NCI-H1436 (cell line): ENCODE results near the gene RAPSN.
A peak's percentile ranks its signal among the peaks of the same experiment; 100 is the strongest.

Experiments used
- DNase-seq: peaks from one replicate; lab custom pipeline; 2025; lab: John Stamatoyannopoulos, UW

The RAPSN gene

DNA sequence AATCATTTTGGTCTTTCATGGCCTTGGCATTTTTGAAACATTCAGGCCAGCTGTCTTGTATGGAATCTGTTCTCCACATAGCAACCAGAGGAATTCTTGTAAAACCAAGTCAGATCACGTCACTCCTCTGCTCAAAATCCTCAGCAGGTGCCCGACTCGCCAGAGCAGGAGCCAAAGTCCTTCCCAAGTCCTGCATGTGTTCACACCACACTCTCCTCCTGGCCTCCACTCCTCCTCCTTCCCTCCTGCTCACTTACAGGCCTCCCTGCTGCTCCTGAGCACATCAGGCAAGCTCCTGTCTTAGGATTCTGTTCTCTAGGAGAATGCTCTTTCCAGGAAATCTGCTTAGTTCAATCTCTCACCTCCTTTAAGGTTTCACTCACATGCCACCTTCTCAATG lies 15.8 kb downstream of the RAPSN start:
- DNase-seq: no peak

DNA sequence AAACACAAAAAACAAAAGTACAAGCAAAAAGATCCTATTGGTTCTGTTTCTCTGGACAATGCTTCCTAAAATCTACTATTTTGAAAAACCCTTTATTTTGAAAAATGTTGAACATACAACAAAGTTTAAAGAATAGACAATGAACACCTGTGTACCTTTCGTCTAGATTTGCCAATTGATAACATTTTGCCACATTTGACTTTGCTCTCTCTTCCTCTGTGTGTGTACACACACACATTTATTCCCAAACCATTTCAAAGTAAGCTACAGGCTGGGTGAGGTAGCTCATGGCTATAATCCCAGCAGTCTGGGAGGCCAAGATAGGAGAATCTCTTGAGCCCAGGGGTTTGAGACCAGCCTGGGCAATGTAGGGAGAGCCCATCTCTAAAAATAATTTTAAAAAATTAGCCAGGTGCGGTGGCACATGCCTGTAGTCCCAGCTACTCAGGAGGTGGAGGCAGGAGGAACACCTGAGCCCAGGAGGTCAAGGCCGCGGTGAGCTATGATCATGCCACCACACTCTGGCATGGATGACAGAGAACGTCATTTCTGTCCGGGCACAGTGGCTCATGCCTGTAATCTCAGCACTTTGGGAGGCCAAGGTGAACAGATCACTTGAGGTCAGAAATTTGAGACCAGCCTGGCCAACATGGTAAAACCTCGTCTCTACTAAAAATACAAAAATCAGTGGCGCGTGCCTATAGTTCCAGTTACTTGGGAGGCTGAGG lies 17.4 kb downstream of the RAPSN start:
- no peak for DNase-seq

DNA sequence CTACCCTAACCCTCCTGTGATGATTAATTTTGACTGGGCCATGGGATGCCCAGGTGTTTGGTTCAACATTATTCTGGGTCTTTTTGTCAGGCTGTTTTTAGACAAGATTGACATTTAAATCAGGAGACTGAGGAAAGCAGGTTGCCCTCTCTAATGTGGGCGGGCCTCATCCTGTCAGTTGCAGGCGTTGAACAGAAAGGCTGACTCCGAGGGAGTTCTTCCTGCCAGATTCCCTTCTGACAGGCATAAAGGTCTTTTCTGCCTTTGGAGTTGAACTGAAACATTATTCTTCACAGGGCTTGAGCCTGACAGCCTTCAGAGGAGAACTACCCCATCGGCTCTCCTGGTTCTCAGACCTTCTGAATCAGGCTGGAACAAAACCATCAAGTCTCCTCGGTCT lies 18.4 kb downstream of the RAPSN start:
- no peak for DNase-seq

DNA sequence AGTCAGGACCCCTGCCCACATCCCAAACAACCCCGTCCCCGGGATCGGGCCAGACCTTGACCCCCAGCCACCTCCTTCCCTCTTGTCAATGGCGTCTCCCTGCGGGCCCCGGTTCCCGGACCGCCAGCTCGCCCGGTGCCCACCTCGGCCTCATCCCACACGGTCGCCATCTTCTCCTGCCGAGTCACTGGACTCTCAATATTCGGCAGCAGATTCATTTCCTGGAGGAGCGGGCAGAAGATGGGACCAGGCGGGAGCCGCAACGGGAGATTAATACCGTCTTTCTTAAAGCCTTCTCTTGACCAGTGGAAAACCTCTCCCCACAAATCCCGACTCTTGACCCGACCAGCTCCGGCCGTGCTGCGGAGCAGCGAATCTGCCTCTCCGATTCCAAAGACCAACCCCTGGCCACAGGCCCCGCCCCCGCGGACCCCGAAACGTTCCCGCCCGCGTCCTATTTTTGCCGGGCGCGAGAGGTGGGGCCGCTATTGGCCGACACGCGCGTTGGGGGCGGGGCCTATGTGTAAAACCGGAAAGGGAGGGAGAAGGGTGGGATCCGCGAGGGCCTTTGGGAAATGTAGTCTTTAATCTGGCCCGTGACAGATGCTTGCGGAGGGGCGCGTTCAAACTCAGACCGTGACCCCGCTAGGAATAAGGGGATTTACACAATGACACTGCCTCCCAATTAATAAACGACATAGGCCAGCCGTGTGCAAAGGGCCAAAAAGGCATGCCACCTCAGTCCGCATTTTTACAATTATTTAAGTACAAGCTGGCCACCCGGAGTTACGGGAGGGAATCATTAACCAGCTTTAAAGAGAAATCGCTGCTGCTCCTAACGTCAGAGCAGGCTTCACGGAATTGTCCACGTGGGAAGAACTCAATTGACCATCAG lies 22.6 kb downstream of the RAPSN start, which contains the start of gene PSMC3:
Gene PSMC3 (minus strand): TSS at position 378 of the 895 bp plus-strand sequence. CDS start 160 bp downstream, at position 218.
- peak; percentile 97 for DNase-seq

DNA sequence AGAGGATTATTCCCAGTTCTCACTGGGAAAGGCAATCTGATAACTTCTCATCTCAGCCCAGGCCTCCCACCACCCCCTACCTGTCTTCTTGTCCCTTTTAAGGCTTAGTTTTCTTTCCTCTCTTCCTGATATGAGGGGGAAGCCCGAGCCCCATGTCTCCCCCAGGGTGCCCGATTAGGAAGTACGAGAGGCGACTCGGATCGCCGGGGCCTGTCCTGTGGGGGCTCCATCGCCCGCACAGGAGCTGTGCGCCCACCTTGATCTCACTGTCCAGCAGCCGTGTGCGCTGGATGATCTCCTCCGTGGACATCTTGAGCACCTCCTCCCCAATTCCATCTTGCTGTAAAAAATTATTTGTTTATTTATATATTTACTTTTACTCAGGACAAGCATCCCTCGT lies 23.3 kb downstream of the RAPSN start:
- DNase-seq: no peak

DNA sequence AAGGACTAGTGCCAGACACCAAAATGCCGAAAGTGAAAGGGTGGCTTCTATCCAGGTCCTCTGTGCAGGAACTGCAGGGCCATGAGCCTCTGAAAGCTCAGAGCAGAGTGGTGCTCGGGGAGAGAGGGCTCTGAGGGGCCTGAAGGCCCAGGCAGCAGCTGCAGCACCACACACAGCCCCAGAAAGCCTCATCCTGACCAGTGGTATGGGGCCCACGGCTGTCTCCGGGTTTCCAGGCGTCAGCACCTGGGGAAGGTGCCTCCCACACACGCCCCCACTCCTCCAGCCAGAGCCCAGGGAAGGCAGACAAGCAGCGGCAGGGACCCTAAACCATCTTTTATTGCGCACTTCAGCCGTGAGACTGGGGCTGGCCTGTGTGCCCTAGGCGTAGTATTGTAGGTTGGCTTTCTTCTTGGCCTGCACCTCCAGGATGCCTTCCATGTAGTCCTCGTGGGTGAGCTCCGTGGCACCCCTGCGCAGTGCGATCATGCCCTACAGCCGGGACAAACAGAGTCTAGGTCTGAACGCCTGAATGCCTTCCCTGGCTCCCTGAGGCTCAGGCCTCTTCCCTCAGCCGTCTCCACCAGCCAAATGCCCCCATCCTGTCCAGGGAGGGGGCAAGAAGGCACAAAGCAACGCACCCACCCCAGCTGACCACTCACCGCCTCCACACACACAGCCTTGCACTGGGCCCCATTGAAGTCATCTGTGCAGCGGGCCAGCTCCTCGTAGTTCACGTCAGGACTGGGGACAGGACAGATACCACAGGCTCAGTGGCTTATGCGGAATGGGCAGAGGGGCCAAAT lies 30.3 kb downstream of the RAPSN start:
- no peak for DNase-seq

DNA sequence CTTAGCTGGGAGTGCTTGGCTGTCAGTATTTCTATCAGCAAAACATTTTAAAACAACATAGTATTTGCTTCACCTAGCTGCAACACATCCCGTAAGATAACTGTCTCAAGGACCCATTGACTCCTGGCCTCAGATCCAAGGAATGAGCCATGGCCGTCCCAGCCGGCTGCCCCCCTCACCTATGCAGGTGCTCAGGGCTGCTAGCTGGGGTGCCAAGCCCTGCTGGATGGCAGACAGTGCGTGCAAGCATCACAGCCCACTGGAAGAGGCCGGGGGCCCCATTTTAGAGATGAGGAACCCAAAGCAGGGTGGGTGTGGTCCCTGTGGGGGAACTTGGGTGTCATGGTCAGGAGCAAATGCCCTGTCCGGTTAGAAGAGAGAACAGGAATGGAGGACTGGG lies 31.2 kb downstream of the RAPSN start:
- no peak for DNase-seq

DNA sequence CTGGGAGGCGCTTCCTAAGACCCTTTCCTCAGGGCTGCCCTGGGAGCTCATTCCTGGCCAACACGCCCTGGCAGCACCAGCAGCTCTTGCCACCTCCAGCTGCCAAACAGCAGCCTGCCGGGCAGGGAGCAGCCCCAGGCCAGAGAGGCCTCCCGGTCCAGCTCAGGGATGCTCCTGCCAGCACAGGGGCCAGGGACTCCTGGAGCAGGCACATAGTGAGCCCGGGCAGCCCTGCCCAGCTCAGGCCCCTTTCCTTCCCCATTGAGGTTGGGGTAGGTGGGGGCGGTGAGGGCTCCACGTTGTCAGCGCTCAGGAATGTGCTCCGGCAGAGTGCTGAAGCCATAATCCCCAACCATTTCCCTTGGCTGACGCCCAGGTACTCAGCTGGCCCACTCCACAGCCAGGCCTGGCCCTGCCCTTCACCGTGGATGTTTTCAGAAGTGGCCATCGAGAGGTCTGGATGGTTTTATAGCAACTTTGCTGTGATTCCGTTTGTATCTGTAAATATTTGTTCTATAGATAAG lies 32.9 kb downstream of the RAPSN start:
- DNase-seq: no peak

DNA sequence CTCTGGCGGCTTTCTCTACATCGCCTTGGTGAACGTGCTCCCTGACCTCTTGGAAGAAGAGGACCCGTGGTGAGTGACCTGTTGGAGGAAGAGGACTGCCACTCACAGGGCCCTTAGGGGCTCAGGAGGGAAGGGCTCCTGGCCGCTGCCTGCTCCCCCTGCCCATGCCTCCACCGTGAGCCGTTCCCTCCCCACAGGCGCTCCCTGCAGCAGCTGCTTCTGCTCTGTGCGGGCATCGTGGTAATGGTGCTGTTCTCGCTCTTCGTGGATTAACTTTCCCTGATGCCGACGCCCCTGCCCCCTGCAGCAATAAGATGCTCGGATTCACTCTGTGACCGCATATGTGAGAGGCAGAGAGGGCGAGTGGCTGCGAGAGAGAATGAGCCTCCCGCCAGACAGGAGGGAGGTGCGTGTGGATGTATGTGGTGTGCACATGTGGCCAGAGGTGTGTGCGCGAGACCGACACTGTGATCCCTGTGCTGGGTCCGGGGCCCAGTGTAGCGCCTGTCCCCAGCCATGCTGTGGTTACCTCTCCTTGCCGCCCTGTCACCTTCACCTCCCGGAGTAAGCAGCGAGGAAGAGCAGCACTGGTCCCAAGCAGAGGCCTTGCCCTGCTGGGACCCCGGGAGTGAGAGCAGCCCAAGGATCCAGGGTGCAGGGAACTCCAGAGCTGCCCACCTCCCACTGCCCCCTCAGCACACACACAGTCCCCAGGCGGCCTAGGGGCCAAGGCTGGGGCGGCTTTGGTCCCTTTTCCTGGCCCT lies 33.7 kb downstream of the RAPSN start:
- no peak for DNase-seq

DNA sequence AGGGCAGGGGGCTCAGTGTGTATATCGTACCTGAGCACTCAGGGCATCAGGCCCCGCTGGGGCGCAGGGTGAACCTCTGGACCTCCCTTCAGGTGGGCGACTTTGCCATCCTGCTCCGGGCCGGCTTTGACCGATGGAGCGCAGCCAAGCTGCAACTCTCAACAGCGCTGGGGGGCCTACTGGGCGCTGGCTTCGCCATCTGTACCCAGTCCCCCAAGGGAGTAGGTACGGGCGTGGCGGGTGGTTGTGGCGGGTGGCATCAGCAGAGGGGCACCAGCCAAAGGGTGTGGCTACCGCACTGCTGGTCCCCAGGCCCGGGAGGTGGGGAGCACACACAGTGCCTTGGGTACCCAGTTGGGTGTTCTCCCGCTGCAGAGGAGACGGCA lies 34.3 kb downstream of the RAPSN start:
- no peak for DNase-seq

DNA sequence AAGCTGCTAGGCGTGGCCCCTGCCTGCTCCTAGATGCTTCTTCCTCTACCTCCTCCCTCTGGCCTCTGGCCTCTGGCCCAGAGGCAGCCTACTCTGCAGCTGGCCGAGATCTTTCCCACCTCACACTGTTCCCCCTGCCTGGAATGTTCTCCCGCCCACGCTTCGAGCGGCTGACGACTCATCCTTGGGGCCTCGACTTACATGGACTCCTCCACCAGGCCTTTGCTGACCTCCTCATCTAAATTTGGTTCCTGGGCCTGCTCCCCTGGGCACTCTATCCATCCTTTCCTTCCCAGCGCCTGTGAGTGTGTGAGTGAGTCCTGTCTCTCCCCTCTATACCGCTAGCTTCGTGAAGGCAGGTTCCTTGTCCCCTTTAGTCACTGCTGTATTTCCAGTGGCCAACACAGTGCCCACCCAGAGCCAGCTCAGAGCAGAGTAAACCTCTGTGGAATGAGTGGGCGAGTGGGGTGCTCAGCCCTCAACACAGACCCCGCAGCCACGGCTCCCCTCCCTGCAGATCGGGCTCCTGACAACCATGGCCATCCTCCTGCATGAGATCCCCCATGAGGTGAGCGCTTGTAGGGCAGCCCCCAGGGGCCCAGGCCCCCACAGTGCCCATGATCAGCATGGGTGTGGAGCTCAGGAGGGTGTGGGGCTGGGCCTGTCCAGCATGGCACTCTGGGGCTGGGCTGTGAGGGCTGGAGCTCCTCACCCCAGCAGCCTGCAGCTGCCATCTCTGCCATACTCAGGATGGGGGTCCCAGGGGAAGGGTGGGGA lies 34.8 kb downstream of the RAPSN start:
- no peak for DNase-seq

DNA sequence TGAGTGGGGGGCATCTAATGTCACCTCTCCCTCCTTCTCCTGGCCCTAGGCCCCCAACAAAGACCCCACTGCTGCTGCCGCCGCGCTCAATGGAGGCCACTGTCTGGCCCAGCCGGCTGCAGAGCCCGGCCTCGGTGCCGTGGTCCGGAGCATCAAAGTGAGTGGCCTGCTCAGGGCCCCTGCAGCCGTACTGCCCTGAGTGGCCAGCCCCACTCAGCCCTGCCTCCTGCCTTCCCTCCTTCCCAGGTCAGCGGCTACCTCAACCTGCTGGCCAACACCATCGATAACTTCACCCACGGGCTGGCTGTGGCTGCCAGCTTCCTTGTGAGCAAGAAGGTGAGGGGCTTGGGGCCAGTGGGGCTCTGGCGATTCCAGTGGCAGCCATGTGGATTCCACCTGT lies 35.6 kb downstream of the RAPSN start:
- DNase-seq: no peak

DNA sequence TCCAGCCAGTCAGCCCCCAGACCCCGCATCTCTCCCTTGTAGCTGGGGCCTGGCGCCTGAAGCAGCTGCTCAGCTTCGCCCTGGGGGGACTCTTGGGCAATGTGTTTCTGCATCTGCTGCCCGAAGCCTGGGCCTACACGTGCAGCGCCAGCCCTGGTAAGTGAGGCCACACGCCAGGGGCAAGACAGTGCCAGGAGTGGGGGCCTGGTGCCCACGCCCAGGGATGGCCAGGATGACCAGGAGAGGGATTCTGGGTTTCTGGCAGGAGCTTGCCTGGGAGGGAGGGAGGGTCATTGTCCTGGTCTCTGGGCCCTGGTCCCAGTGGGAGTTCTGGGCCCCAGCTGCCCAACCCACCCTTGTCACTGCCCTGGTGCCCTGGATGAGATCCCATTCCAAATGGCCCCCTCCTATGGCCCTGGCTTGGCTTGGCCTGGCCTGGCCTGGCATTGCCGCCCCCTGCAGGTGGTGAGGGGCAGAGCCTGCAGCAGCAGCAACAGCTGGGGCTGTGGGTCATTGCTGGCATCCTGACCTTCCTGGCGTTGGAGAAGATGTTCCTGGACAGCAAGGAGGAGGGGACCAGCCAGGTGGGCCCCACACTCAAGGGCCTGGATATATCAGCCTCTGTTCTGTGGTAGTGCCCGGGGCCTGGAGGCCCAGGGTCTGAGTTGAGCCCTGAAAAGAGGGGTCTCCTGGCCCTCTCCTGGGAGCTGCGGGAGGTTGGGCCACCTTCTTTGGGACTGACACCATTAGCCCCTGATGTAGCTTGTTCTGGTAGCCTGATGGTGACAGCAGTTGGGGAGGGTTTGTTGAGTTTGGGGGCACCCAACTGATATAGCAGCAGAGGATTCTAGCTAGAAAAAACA lies 36.8 kb downstream of the RAPSN start:
- no peak for DNase-seq

DNA sequence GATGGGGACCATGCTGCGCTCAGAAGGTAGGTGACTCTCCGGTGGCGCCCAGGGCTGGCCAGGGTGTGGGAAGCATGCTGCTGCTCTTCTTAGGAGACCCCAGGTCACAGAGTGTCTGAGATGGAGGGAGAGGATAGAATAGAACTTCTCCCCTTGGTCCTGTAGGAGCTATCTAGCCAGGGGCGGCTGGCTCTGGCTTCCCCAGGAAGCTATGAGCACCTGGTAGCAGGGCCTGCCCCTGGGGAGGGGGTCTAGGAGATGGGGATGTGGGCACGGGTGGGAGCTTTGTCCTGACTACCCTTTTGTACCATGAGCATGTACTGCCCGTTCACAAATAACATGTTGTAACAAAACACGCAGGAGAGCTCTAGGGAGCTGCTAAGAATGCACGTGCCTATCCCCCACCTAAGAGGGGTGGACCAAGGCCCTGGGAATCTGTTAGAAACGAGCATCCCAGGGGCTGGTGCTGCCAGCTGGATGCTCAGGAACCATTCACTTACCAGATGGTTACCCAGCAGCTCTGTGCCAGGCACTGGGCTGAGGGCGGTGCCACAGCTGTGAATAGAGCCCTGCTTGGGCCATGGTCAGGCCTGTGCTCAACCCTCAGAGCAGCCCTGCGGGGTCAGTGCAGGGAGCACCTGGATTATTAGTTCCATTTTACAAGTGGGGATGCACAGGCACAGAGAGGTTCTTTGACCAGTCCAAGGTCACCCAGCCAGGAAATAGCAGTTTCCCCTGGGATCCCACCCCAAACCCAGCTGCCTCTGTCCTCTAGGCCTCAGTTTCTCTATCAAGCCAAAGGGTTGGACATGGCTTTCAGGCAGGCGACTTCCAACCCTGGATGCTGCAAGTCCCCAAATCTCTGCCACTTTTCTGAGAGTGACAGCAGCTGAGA lies 38.3 kb downstream of the RAPSN start:
- DNase-seq: no peak

DNA sequence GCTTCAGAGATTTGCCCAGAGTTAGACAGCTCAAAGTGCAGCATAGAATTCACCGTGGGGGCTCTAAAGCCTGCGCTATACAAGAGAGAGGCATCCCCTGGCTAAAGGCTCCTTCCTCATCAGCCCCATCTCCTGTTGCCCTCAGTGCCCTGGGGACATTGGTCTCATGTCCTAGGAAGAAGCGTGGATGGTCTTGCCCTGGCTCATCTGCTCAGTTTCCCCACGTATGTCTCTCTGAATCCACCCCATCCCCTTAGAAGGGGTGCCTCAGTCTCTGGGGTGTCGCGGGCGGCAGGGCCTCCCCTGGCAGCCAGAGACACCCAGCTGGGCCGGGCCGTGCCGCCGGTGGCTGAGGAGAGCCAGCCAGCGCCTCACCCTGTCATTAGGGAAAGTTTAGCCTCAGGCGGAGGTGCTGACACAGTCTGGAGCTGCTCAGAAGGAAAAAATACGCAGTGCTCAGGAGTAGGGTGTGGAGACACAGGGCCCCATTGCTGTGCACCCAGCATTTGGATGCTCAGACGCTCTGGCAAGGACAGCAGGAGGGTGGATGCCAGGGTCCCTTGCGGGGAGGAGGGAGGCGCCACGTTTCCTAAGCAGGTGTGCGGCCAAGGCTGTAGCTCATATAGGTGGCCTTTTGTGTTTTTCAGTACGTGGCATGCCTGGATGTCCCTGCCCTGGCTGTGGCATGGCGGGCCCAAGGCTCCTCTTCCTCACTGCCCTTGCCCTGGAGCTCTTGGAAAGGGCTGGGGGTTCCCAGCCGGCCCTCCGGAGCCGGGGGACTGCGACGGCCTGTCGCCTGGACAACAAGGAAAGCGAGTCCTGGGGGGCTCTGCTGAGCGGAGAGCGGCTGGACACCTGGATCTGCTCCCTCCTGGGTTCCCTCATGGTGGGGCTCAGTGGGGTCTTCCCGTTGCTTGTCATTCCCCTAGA lies 39.2 kb downstream of the RAPSN start:
- no peak for DNase-seq

DNA sequence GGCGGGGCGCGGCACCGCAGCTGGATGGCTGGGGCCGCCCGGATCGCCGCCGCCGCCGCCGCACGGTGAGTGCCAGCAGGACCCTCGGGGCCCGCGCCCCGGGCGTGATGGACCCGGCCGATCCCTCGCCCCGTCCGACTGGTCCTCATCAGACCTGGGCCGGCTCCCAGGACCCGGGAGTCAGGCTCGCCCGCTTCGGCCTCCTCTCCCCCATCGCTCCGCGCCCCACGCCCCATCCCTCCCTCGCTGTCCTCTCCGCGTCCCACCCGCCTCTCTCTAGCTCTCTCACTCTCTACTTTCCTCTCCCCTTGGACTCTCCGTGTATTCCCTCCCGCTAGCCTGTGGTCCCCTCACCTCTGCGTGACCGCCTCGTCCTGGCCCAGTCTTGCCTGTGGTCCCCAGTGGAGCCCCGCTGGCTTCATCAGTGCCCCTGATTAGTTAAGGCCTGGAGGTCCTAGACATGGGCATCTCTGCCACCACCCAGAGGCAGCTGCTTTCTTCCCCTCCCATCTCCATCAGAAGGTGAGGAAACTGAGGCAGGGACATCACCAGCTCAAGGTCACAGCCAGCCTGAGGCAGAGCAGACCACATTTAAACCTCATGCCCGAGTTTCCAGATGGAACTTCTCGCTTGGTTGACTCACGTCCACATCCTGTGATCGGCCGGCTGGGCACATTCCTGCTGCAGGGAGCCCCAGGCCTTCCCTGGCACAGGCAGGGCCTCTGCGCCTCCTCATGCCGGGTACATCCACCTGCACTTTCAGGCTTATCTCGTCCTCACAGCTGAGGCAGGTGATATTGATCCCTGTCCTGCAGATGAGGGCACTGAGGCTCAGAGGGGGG lies 40.1 kb downstream of the RAPSN start:
- no peak for DNase-seq
